ENCODE data around the gene MRPL57. TPM values are rescaled to one million over a fixed set of nuclear protein-coding genes. Genes with fewer than 3 reads are reported as not detected.

Gene MRPL57
- polyA plus RNA-seq, 1 experiment, result 12.0 TPM

DNA sequence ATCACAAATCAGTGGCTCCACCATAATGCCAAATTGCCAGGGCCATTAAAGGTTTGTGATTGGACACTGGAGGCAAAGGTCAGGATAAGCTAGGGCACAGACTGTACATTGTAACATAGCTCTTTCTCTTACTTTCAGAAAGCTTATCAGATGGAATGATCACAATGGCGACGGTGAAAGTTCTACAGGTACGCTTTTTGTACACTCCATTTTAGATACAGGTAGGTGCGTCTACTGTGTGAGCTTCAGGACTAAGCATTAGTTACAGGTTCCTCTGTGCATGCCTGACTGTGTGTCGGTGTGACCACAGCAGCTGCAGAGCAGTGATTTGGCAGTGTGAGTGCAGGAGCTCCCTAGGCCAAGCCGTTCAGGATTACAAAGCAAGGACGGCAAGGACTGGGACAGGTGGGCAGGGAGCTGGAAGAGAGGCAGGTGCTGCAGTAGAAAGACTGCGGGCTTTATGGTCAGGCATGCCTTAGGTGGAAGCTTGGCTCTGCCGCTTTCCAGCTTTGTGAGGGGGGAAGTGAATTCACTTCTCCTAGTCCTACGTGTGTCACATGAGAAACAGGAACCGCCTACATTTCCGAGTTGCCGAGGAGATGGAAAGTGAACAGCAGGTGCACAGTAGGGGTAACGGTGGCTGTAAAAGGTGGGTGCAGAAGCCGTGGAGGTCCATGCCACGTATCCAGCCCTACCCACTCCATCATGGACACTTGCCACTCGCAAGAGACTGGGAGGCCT, 49.6 kb downstream of the MRPL57 start:
- CTCF ChIA-PET, result interaction anchor here (1.6 kb wide), 1 partner anchor 14 kb away, joined by 6 read pairs; no protein-coding TSS in a partner anchor
- no peak for TF ChIP-seq CTCF (IDR thresholded peaks at IDR 0.05; ENCODE audit: insufficient read depth, low read depth, low read length)
- Histone ChIP-seq H3K27me3 (ENCODE audit: control insufficient read depth, insufficient read depth, low read length) (peaks cover 1% of the 10 kb centered on the region; the same call in 1 of the 2 replicates), H3K36me3 (ENCODE audit: control insufficient read depth, insufficient read depth, low read length) (no peaks in the 10 kb centered on the region), H3K4me3 (ENCODE audit: low read depth, low read length) (no peak overlapping the region)
- POLR2A ChIA-PET, result no interaction called here
- DNase-seq (ENCODE audit: low read depth), result no peak

GRCh38 chr13:21227917-21228316, 51.5 kb downstream of the MRPL57 start:
- Histone ChIP-seq H3K27me3 (ENCODE audit: control insufficient read depth, insufficient read depth, low read length) (peaks cover 1% of the 10 kb centered on the region; the same call in 1 of the 2 replicates), H3K36me3 (ENCODE audit: control insufficient read depth, insufficient read depth, low read length) (no peaks in the 10 kb centered on the region), H3K4me3 (ENCODE audit: low read depth, low read length) (no peak overlapping the region)
- TF ChIP-seq CTCF (IDR thresholded peaks at IDR 0.05; ENCODE audit: insufficient read depth, low read depth, low read length), result no peak
- CTCF ChIA-PET, result no interaction called here
- POLR2A ChIA-PET, result no interaction called here
- no peak for DNase-seq (ENCODE audit: low read depth)

Small RNA genes lying within 50 kb of the gene (small RNA-seq; reads per million reads assigned to genes)
- gene AL158032.1 (ENCODE audit: insufficient read length, low read depth, low replicate concordance), result not detected
- gene RF00086 (ENCODE audit: insufficient read length, low read depth, low replicate concordance), result not detected

Other genes starting within 250 kb of the MRPL57 start
- 17.3 and 20.0 TPM in 2 replicates for gene LATS2, start 115.1 kb upstream of the MRPL57 start, polyA plus RNA-seq (2011; rRNA removed)
- gene SAP18, start 36.5 kb upstream of the MRPL57 start, polyA plus RNA-seq (2011; rRNA removed), result 21.0 and 60.7 TPM in 2 replicates
- 5.9 and 9.7 TPM in 2 replicates for gene SKA3, start 106 bp upstream of the MRPL57 start, polyA plus RNA-seq (2011; rRNA removed)

Data from BJ (cell line).